HK-2 (cell line): Measurements from ENCODE around the gene ETFB.
"Not testable (repeated sequence)": the region's sequence is repeated elsewhere in the genome, so short reads cannot be mapped to it uniquely, and the experiment has no call there.

ENCODE experiments used
- DNase-seq: peaks from one replicate; pipeline ENCODE4 v3.0.0-alpha.2; 2018; ENCODE audit not compliant: unreplicated experiment

ETFB gene

GRCh38 chr19:51365965-51366388 is at the start of gene ETFB:
Gene ETFB (minus strand): TSS chr19:51366388. CDS start chr19:51366326, 62 bp downstream.
- DNase-seq, result no peak

GRCh38 chr19:51415187-51415586 is 49.0 kb upstream of the ETFB start:
- no peak for DNase-seq

GRCh38 chr19:51410950-51411748 is 45.0 kb upstream of the ETFB start:
- DNase-seq, result peak; percentile 54

- DNase-seq, result no peak
Measured at GRCh38 chr19:51407511-51408131, 41.4 kb upstream of the ETFB start.

- no peak for DNase-seq
Measured at GRCh38 chr19:51402117-51402516, 35.9 kb upstream of the ETFB start.

GRCh38 chr19:51399936-51400335 is 33.7 kb upstream of the ETFB start:
- DNase-seq, result not testable (repeated sequence)

- no peak for DNase-seq
Measured at GRCh38 chr19:51399231-51399630, 33.0 kb upstream of the ETFB start.

GRCh38 chr19:51398096-51398704 is 32.0 kb upstream of the ETFB start:
- no peak for DNase-seq

GRCh38 chr19:51397453-51397852 is 31.3 kb upstream of the ETFB start:
- DNase-seq, result not testable (repeated sequence)

- DNase-seq, result no peak
Measured at GRCh38 chr19:51396175-51396574, 30.0 kb upstream of the ETFB start.

- DNase-seq, result peak; percentile 98
Measured at GRCh38 chr19:51394050-51394836, 28.1 kb upstream of the ETFB start.

GRCh38 chr19:51392701-51393100 is 26.5 kb upstream of the ETFB start:
- DNase-seq, result no peak

GRCh38 chr19:51391073-51391611 is 25.0 kb upstream of the ETFB start:
- DNase-seq, result no peak

GRCh38 chr19:51389143-51389542 is 23.0 kb upstream of the ETFB start:
- no peak for DNase-seq

- no peak for DNase-seq
Measured at GRCh38 chr19:51387924-51388389, 21.8 kb upstream of the ETFB start, which contains the start of gene LIM2. Gene LIM2 (minus strand): TSS chr19:51387974. CDS start chr19:51387443, 531 bp downstream.

- no peak for DNase-seq
Measured at GRCh38 chr19:51386882-51387520, 20.8 kb upstream of the ETFB start.

- DNase-seq, result no peak
Measured at GRCh38 chr19:51382004-51382403, 15.8 kb upstream of the ETFB start.

GRCh38 chr19:51380379-51380778 is 14.2 kb upstream of the ETFB start:
- no peak for DNase-seq

- no peak for DNase-seq
Measured at GRCh38 chr19:51377422-51377821, 11.2 kb upstream of the ETFB start.

- no peak for DNase-seq
Measured at GRCh38 chr19:51375504-51376221, 9.5 kb upstream of the ETFB start.
